Mesenchymal stem cell (in vitro differentiated cells and primary cell): ENCODE measurements around the gene NTN4.

Source experiments
- DNase-seq: peaks from one replicate; pipeline ENCODE4 v3.0.0-alpha.2; 2013
- H2AFZ ChIP-seq: one replicate; pipeline ENCODE4 v1.6.1; 2013; ENCODE audit warnings: low read depth, mild to moderate bottlenecking, control low read depth, inconsistent platforms, low read length, moderate library complexity
- H2AK5ac ChIP-seq: 2 replicates; pipeline ENCODE4 v1.6.1; 2013; ENCODE audit warnings: low read length, moderate library complexity, mild to moderate bottlenecking, inconsistent platforms; ENCODE audit not compliant: severe bottlenecking
- H2BK120ac ChIP-seq: one replicate; pipeline ENCODE4 v1.6.1; 2013; ENCODE audit warnings: low read depth, mild to moderate bottlenecking, inconsistent platforms, low read length, moderate library complexity
- H2BK12ac ChIP-seq, 2 experiments: one replicate each; pipeline ENCODE4 v1.6.1; 2013; ENCODE audit warnings: inconsistent platforms in 2 of 2, low read length in 2 of 2, mild to moderate bottlenecking in 2 of 2, moderate library complexity in 2 of 2, control low read depth in 1 of 2
- H2BK15ac ChIP-seq: one replicate; pipeline ENCODE4 v1.6.1; 2013; ENCODE audit warnings: mild to moderate bottlenecking, low read depth, inconsistent platforms; ENCODE audit not compliant: poor library complexity, severe bottlenecking
- H2BK5ac ChIP-seq: 2 replicates; pipeline ENCODE4 v1.6.1; 2013; ENCODE audit warnings: low read depth, mild to moderate bottlenecking, low read length, control low read depth, inconsistent platforms; ENCODE audit not compliant: poor library complexity, severe bottlenecking
- H3K14ac ChIP-seq, 2 experiments: one replicate each; pipeline ENCODE4 v1.6.1; 2013; ENCODE audit warnings: inconsistent platforms in 2 of 2, low read length in 2 of 2, control low read depth in 1 of 2, mild to moderate bottlenecking in 1 of 2, moderate library complexity in 1 of 2
- H3K18ac ChIP-seq, 2 experiments: one replicate each; pipeline ENCODE4 v1.6.1; 2013; ENCODE audit warnings: inconsistent platforms in 2 of 2, low read length in 2 of 2, control low read depth in 1 of 2, low read depth in 1 of 2, mild to moderate bottlenecking in 1 of 2
- H3K23ac ChIP-seq, 2 experiments: one replicate each; pipeline ENCODE4 v1.6.1; 2013; ENCODE audit warnings: inconsistent platforms in 2 of 2, low read length in 2 of 2, mild to moderate bottlenecking in 2 of 2, moderate library complexity in 2 of 2, control low read depth in 1 of 2
- H3K27ac ChIP-seq: 2 replicates; pipeline ENCODE4 v1.5.1; 2013; ENCODE audit warnings: mild to moderate bottlenecking, moderate library complexity, low read length, control low read depth, inconsistent platforms; ENCODE audit not compliant: poor library complexity, severe bottlenecking
- H3K27me3 ChIP-seq, 2 experiments: 2 replicates each; pipeline versions ENCODE4 v1.6.1 to v1.7.0; 2013; ENCODE audit warnings: low read length in 2 of 2, mild to moderate bottlenecking in 2 of 2, moderate library complexity in 2 of 2, control low read depth in 1 of 2, inconsistent platforms in 1 of 2; ENCODE audit not compliant: control insufficient read depth in 1 of 2, insufficient read depth in 1 of 2
- H3K36me3 ChIP-seq, 2 experiments: 2 replicates each; pipeline versions ENCODE4 v1.6.1 to v1.7.0; 2013; ENCODE audit warnings: low read length in 2 of 2, control low read depth in 1 of 2, inconsistent platforms in 1 of 2, low read depth in 1 of 2, mild to moderate bottlenecking in 1 of 2; ENCODE audit not compliant: insufficient read depth in 2 of 2, control insufficient read depth in 1 of 2
- H3K4ac ChIP-seq, 2 experiments: one replicate each; pipeline ENCODE4 v1.6.1; 2013; ENCODE audit warnings: inconsistent platforms in 2 of 2, low read length in 2 of 2, mild to moderate bottlenecking in 2 of 2, moderate library complexity in 2 of 2, control low read depth in 1 of 2, low read depth in 1 of 2
- H3K4me1 ChIP-seq: 2 replicates; pipeline ENCODE4 v1.6.1; 2013; ENCODE audit warnings: low read depth, low read length, control low read depth; ENCODE audit not compliant: control insufficient read depth, insufficient read depth
- H3K4me2 ChIP-seq: 2 replicates; pipeline ENCODE4 v1.6.1; 2013; ENCODE audit warnings: low read length, mild to moderate bottlenecking, inconsistent platforms; ENCODE audit not compliant: poor library complexity, severe bottlenecking
- H3K4me3 ChIP-seq, 2 experiments: 2 replicates each; pipeline versions ENCODE4 v1.5.1 to v1.7.0; 2013; ENCODE audit warnings: low read length in 2 of 2, mild to moderate bottlenecking in 2 of 2, control low read depth in 1 of 2, low read depth in 1 of 2; ENCODE audit not compliant: insufficient read depth in 1 of 2
- H3K79me1 ChIP-seq: replicated peaks from 2 replicates; pipeline ENCODE4 v1.6.1; 2013; ENCODE audit warnings: mild to moderate bottlenecking, control low read depth, low read length, inconsistent platforms; ENCODE audit not compliant: poor library complexity, severe bottlenecking
- H3K9ac ChIP-seq: 2 replicates; pipeline ENCODE4 v1.7.0; 2013; ENCODE audit warnings: mild to moderate bottlenecking, low read length, moderate library complexity
- H3K9me3 ChIP-seq: 2 replicates; pipeline ENCODE4 v1.7.0; 2013; ENCODE audit warnings: mild to moderate bottlenecking, low read length; ENCODE audit not compliant: control insufficient read depth
- H4K8ac ChIP-seq: one replicate; pipeline ENCODE4 v1.6.1; 2013; ENCODE audit warnings: inconsistent platforms, mild to moderate bottlenecking, low read length, moderate library complexity
- H4K91ac ChIP-seq: one replicate; pipeline ENCODE4 v1.6.1; 2013; ENCODE audit warnings: mild to moderate bottlenecking, low read length, inconsistent platforms
- WGBS: methylation state at CpG from one replicate; pipeline ENCODE4 v1.1.7; 2013; ENCODE audit warnings: mixed read lengths; 5-methylcytosine and 5-hydroxymethylcytosine counted together

The NTN4 gene

GRCh38 chr12:95700316-95700785 is 90.2 kb downstream of the NTN4 start:
- Histone ChIP-seq H3K36me3 (peaks cover 0 to 7% of the 10 kb centered on the region in 2 experiments), H3K27ac (peak overlapping the region; percentile 36), H3K9ac (no peak overlapping the region), H4K91ac (no peak overlapping the region), H2BK12ac (no peak overlapping the region), H2BK5ac (no peak overlapping the region), H2AK5ac (no peak overlapping the region), H2AFZ (no peak overlapping the region), H3K18ac (no peak overlapping the region), H3K23ac (no peak overlapping the region), H3K79me1 (peaks cover 1% of the 10 kb centered on the region), H2BK120ac (no peak overlapping the region), H3K27me3 (peaks cover 0 to 8% of the 10 kb centered on the region in 2 experiments), H3K14ac (no peak overlapping the region), H2BK15ac (no peak overlapping the region), H3K4ac (no peak overlapping the region), H3K4me1 (no peaks in the 10 kb centered on the region), H4K8ac (no peak overlapping the region), H3K4me2 (no peak overlapping the region), H3K4me3 (no peak overlapping the region), H3K9me3 (no peaks in the 10 kb centered on the region)
- 66% methylated on average over 7 of the region's 7 CpGs for WGBS
- DNase-seq: peak; percentile 47

- H3K36me3 ChIP-seq: peaks cover 0 to 7% of the 10 kb centered on the region in 2 experiments
These were observed 91.0 kb downstream of the NTN4 start for GRCh38 chr12:95699579-95699978.

GRCh38 chr12:95694136-95694535 is 96.4 kb downstream of the NTN4 start:
- Histone ChIP-seq H3K79me1 (no peaks in the 10 kb centered on the region), H3K4ac (no peak overlapping the region)

More at GRCh38 chr12:95699579-95699978, 91.0 kb downstream of the NTN4 start:
- H3K4me3 ChIP-seq: no peak overlapping the region
- H3K18ac ChIP-seq: no peak overlapping the region
- H4K8ac ChIP-seq: no peak overlapping the region
- H4K91ac ChIP-seq: no peak overlapping the region
- H2BK15ac ChIP-seq: no peak overlapping the region
- H3K4me2 ChIP-seq: no peak overlapping the region
- no peak overlapping the region for H2BK5ac ChIP-seq
- H2BK12ac ChIP-seq: no peak overlapping the region
- H3K14ac ChIP-seq: no peak overlapping the region
- no peak overlapping the region for H3K9ac ChIP-seq
- no peak overlapping the region for H3K27ac ChIP-seq
- DNase-seq: no peak
- peaks cover 0 to 3% of the 10 kb centered on the region in 2 experiments for H3K27me3 ChIP-seq
- no peaks in the 10 kb centered on the region for H3K4me1 ChIP-seq
- H2AK5ac ChIP-seq: no peak overlapping the region
- no peak overlapping the region for H3K23ac ChIP-seq
- H2AFZ ChIP-seq: no peak overlapping the region
- H3K79me1 ChIP-seq: peaks cover under 1% of the 10 kb centered on the region
- H3K4ac ChIP-seq: no peak overlapping the region
- no peaks in the 10 kb centered on the region for H3K9me3 ChIP-seq
- H2BK120ac ChIP-seq: no peak overlapping the region

GRCh38 chr12:95693689-95694088 is 96.9 kb downstream of the NTN4 start:
- no peak overlapping the region for H3K4me2 ChIP-seq
- H3K79me1 ChIP-seq: no peaks in the 10 kb centered on the region
- H3K4me1 ChIP-seq: no peaks in the 10 kb centered on the region
- DNase-seq: no peak
- H4K91ac ChIP-seq: no peak overlapping the region
- H2BK12ac ChIP-seq: no peak overlapping the region
- H3K9me3 ChIP-seq: no peaks in the 10 kb centered on the region
- H2BK5ac ChIP-seq: no peak overlapping the region
- H4K8ac ChIP-seq: no peak overlapping the region
- H3K9ac ChIP-seq: no peak overlapping the region
- no peak overlapping the region for H2AK5ac ChIP-seq
- peaks cover 0 to 4% of the 10 kb centered on the region in 2 experiments for H3K36me3 ChIP-seq
- H3K18ac ChIP-seq: no peak overlapping the region
- WGBS: 44% methylated on average over 1 of the region's 2 CpGs
- no peak overlapping the region for H2BK120ac ChIP-seq
- H2BK15ac ChIP-seq: no peak overlapping the region
- no peaks in the 10 kb centered on the region for H3K27me3 ChIP-seq
- no peak overlapping the region for H3K14ac ChIP-seq
- H3K27ac ChIP-seq: no peak overlapping the region
- no peak overlapping the region for H3K4me3 ChIP-seq
- H2AFZ ChIP-seq: no peak overlapping the region
- no peak overlapping the region for H3K23ac ChIP-seq
- no peak overlapping the region for H3K4ac ChIP-seq

More at GRCh38 chr12:95694136-95694535, 96.4 kb downstream of the NTN4 start:
- DNase-seq: no peak
- Histone ChIP-seq H3K9me3 (no peaks in the 10 kb centered on the region), H3K14ac (no peak overlapping the region), H2BK15ac (no peak overlapping the region), H4K8ac (no peak overlapping the region), H3K23ac (no peak overlapping the region), H3K4me1 (no peaks in the 10 kb centered on the region), H3K36me3 (peaks cover 0 to 4% of the 10 kb centered on the region in 2 experiments), H2AK5ac (no peak overlapping the region), H2BK12ac (no peak overlapping the region), H2BK5ac (no peak overlapping the region), H3K9ac (no peak overlapping the region), H3K27me3 (no peaks in the 10 kb centered on the region), H2BK120ac (no peak overlapping the region), H4K91ac (no peak overlapping the region), H3K27ac (no peak overlapping the region), H3K18ac (no peak overlapping the region), H2AFZ (no peak overlapping the region), H3K4me2 (no peak overlapping the region), H3K4me3 (no peak overlapping the region)
- 71% methylated on average over 7 of the region's 9 CpGs for WGBS
